CD4-positive, CD25-positive, alpha-beta regulatory T cell (primary cell): Measurements from ENCODE around the gene B3GAT1. TPM values are rescaled to one million over a fixed set of nuclear protein-coding genes. Genes with fewer than 3 reads are reported as not detected.
"Not testable (repeated sequence)": the region's sequence is repeated elsewhere in the genome, so short reads cannot be mapped to it uniquely, and the experiment has no call there.

ENCODE experiments used
- ATAC-seq, 2 donors: fragments of 150-1000 bp; cut with Tn5 transposase; one replicate each; pipeline ENCODE4 v1.10.0; 2021; ENCODE audit warnings: low read depth in 2 of 2, moderate number of reproducible peaks in 2 of 2, moderate library complexity in 1 of 2
- DNase-seq, 3 donors: peaks; one replicate each; pipeline versions ENCODE4 v3.0.0 to v3.0.0-alpha.2; 2012 to 2022; ENCODE audit warnings: mixed read lengths in 1 of 3
- H3K27ac ChIP-seq: one replicate; pipeline ENCODE4 v1.7.0; 2013; ENCODE audit warnings: mild to moderate bottlenecking, low read length; ENCODE audit not compliant: insufficient read depth, poor library complexity, severe bottlenecking
- H3K27me3 ChIP-seq: one replicate; pipeline ENCODE4 v1.7.0; 2013; ENCODE audit warnings: low read length; ENCODE audit not compliant: control insufficient read depth, insufficient read depth
- H3K36me3 ChIP-seq: one replicate; pipeline ENCODE4 v1.7.0; 2013; ENCODE audit warnings: mild to moderate bottlenecking, low read length, moderate library complexity; ENCODE audit not compliant: control insufficient read depth, insufficient read depth
- H3K4me1 ChIP-seq: 2 replicates; pipeline ENCODE4 v1.7.0; 2013; ENCODE audit warnings: mild to moderate bottlenecking, low read length; ENCODE audit not compliant: insufficient read depth, control insufficient read depth, poor library complexity, severe bottlenecking
- H3K4me3 ChIP-seq: one replicate; pipeline ENCODE4 v1.7.0; 2013; ENCODE audit warnings: low read depth, mild to moderate bottlenecking, low read length, moderate library complexity
- H3K9me3 ChIP-seq, 2 experiments: 1 replicate in 1 of 2; 2 replicates in 1 of 2; pipeline ENCODE4 v1.7.0; 2013; ENCODE audit warnings: low read length in 2 of 2, mild to moderate bottlenecking in 1 of 2, moderate library complexity in 1 of 2; ENCODE audit not compliant: control insufficient read depth in 2 of 2
- H3K27ac Mint-ChIP-seq, 3 donors: one replicate each; pipeline ENCODE4 v1.8.0; 2020 to 2022; ENCODE audit warnings: mild to moderate bottlenecking in 3 of 3, mixed read lengths in 3 of 3, moderate library complexity in 2 of 3
- H3K27me3 Mint-ChIP-seq: one replicate; pipeline ENCODE4 v1.8.0; 2022; ENCODE audit warnings: mild to moderate bottlenecking, mixed read lengths
- H3K36me3 Mint-ChIP-seq: one replicate; pipeline ENCODE4 v1.8.0; 2020; ENCODE audit warnings: mixed read lengths
- H3K4me1 Mint-ChIP-seq, 4 donors: one replicate each; pipeline ENCODE4 v1.8.0; 2020 to 2022; ENCODE audit warnings: mixed read lengths in 4 of 4, mild to moderate bottlenecking in 1 of 4
- H3K4me3 Mint-ChIP-seq, 4 donors: one replicate each; pipeline ENCODE4 v1.8.0; 2020 to 2022; ENCODE audit warnings: mild to moderate bottlenecking in 4 of 4, mixed read lengths in 4 of 4, moderate library complexity in 3 of 4
- H3K9me3 Mint-ChIP-seq, 7 donors: one replicate each; pipeline ENCODE4 v1.8.0; 2020 to 2022; ENCODE audit warnings: mixed read lengths in 7 of 7, mild to moderate bottlenecking in 3 of 7, moderate library complexity in 2 of 7
- polyA plus RNA-seq, 4 donors: library from polyadenylated mRNA; unstranded; fragments of 300-500 nt; fragmentation: Illumina TruSeq; gene quantifications; one replicate each; pipeline ENCODE4 v1.2.3, GENCODE V29; 2021
- total RNA-seq: library from RNA; stranded (reverse); gene quantifications from one replicate; pipeline ENCODE4 v1.2.3, GENCODE V29; 2022

B3GAT1 gene
- total and polyA plus RNA-seq, 5 donors from 2014 or later = 1.9 TPM; not detected in 4

GRCh38 chr11:134445601-134446325 is 33.7 kb upstream of the B3GAT1 start:
- H3K27ac Mint-ChIP-seq = no peak overlapping the region
- no peak overlapping the region for H3K4me3 ChIP-seq
- no peaks in the 10 kb centered on the region for H3K4me1 Mint-ChIP-seq
- no peaks in the 10 kb centered on the region for H3K9me3 ChIP-seq
- DNase-seq (no peak), ATAC-seq (no peak)
- no peak overlapping the region for H3K27ac ChIP-seq
- H3K4me3 Mint-ChIP-seq = no peak overlapping the region
- no peaks in the 10 kb centered on the region for H3K4me1 ChIP-seq
- peaks cover 6% of the 10 kb centered on the region for H3K27me3 Mint-ChIP-seq
- peaks cover 0 to 1% (median 0%) of the 10 kb centered on the region in 7 donors for H3K9me3 Mint-ChIP-seq
- H3K36me3 Mint-ChIP-seq = no peaks in the 10 kb centered on the region
- no peaks in the 10 kb centered on the region for H3K36me3 ChIP-seq
- H3K27me3 ChIP-seq = no peaks in the 10 kb centered on the region

- H3K4me3 Mint-ChIP-seq, H3K9me3 ChIP-seq, H3K4me3 ChIP-seq, DNase-seq, H3K27me3 ChIP-seq, H3K27ac ChIP-seq, H3K36me3 Mint-ChIP-seq, H3K36me3 ChIP-seq, H3K27me3 Mint-ChIP-seq, H3K4me1 ChIP-seq, H3K4me1 Mint-ChIP-seq, ATAC-seq, H3K9me3 Mint-ChIP-seq, H3K27ac Mint-ChIP-seq: not testable (repeated sequence)
Measured at GRCh38 chr11:134444160-134445108, 32.4 kb upstream of the B3GAT1 start.

- H3K27ac ChIP-seq = no peak overlapping the region
- no peak overlapping the region for H3K27ac Mint-ChIP-seq
- no peak overlapping the region for H3K4me3 Mint-ChIP-seq
- no peaks in the 10 kb centered on the region for H3K27me3 ChIP-seq
- ATAC-seq (no peak), DNase-seq (no peak)
- H3K27me3 Mint-ChIP-seq = peaks cover 10% of the 10 kb centered on the region
- peaks cover 0 to 1% (median 0%) of the 10 kb centered on the region in 7 donors for H3K9me3 Mint-ChIP-seq
- H3K4me3 ChIP-seq = no peak overlapping the region
- H3K36me3 Mint-ChIP-seq = no peaks in the 10 kb centered on the region
- H3K4me1 ChIP-seq = no peaks in the 10 kb centered on the region
- H3K4me1 Mint-ChIP-seq = no peaks in the 10 kb centered on the region
- H3K36me3 ChIP-seq = no peaks in the 10 kb centered on the region
- no peaks in the 10 kb centered on the region for H3K9me3 ChIP-seq
Measured at GRCh38 chr11:134443246-134443645, 31.2 kb upstream of the B3GAT1 start.

- Mint-ChIP-seq H3K27me3 (peaks cover 10% of the 10 kb centered on the region), H3K36me3 (no peaks in the 10 kb centered on the region), H3K9me3 (peaks cover 0 to 1% (median 0%) of the 10 kb centered on the region in 7 donors), H3K4me1 (no peaks in the 10 kb centered on the region), H3K4me3 (no peak overlapping the region), H3K27ac (no peak overlapping the region)
- Histone ChIP-seq H3K4me1 (no peaks in the 10 kb centered on the region), H3K9me3 (no peaks in the 10 kb centered on the region), H3K4me3 (no peak overlapping the region), H3K27ac (no peak overlapping the region), H3K36me3 (no peaks in the 10 kb centered on the region), H3K27me3 (no peaks in the 10 kb centered on the region)
- ATAC-seq (no peak), DNase-seq (no peak)
Measured at GRCh38 chr11:134442246-134442645, 30.2 kb upstream of the B3GAT1 start.

- Mint-ChIP-seq H3K36me3 (no peaks in the 10 kb centered on the region), H3K9me3 (peaks cover 0 to 4% (median 0%) of the 10 kb centered on the region in 7 donors), H3K27ac (no peak overlapping the region), H3K4me3 (no peak overlapping the region), H3K4me1 (no peaks in the 10 kb centered on the region), H3K27me3 (peaks cover 13% of the 10 kb centered on the region)
- Histone ChIP-seq H3K4me1 (no peaks in the 10 kb centered on the region), H3K36me3 (no peaks in the 10 kb centered on the region), H3K27me3 (no peaks in the 10 kb centered on the region), H3K9me3 (no peaks in the 10 kb centered on the region), H3K4me3 (no peak overlapping the region), H3K27ac (no peak overlapping the region)
- ATAC-seq (no peak), DNase-seq (no peak)
Measured at GRCh38 chr11:134441706-134442105, 29.7 kb upstream of the B3GAT1 start.

GRCh38 chr11:134441281-134441680 is 29.2 kb upstream of the B3GAT1 start:
- Mint-ChIP-seq H3K4me3 (no peak overlapping the region), H3K27ac (no peak overlapping the region), H3K4me1 (no peaks in the 10 kb centered on the region), H3K9me3 (peaks cover 0 to 4% (median 0%) of the 10 kb centered on the region in 7 donors), H3K36me3 (no peaks in the 10 kb centered on the region), H3K27me3 (peaks cover 13% of the 10 kb centered on the region)
- Histone ChIP-seq H3K4me1 (no peaks in the 10 kb centered on the region), H3K36me3 (no peaks in the 10 kb centered on the region), H3K27me3 (no peaks in the 10 kb centered on the region), H3K4me3 (no peak overlapping the region), H3K27ac (no peak overlapping the region), H3K9me3 (no peaks in the 10 kb centered on the region)
- ATAC-seq (no peak), DNase-seq (no peak)

GRCh38 chr11:134440851-134441250 is 28.8 kb upstream of the B3GAT1 start:
- DNase-seq (no peak), ATAC-seq (no peak)
- Histone ChIP-seq H3K4me3 (no peak overlapping the region), H3K27ac (no peak overlapping the region), H3K4me1 (no peaks in the 10 kb centered on the region), H3K9me3 (no peaks in the 10 kb centered on the region), H3K36me3 (no peaks in the 10 kb centered on the region), H3K27me3 (no peaks in the 10 kb centered on the region)
- Mint-ChIP-seq H3K4me1 (no peaks in the 10 kb centered on the region), H3K4me3 (no peak overlapping the region), H3K36me3 (no peaks in the 10 kb centered on the region), H3K27ac (no peak overlapping the region), H3K27me3 (peaks cover 13% of the 10 kb centered on the region), H3K9me3 (peaks cover 0 to 4% (median 0%) of the 10 kb centered on the region in 7 donors)
